ENCODE results near the gene ROR2.

DNA sequence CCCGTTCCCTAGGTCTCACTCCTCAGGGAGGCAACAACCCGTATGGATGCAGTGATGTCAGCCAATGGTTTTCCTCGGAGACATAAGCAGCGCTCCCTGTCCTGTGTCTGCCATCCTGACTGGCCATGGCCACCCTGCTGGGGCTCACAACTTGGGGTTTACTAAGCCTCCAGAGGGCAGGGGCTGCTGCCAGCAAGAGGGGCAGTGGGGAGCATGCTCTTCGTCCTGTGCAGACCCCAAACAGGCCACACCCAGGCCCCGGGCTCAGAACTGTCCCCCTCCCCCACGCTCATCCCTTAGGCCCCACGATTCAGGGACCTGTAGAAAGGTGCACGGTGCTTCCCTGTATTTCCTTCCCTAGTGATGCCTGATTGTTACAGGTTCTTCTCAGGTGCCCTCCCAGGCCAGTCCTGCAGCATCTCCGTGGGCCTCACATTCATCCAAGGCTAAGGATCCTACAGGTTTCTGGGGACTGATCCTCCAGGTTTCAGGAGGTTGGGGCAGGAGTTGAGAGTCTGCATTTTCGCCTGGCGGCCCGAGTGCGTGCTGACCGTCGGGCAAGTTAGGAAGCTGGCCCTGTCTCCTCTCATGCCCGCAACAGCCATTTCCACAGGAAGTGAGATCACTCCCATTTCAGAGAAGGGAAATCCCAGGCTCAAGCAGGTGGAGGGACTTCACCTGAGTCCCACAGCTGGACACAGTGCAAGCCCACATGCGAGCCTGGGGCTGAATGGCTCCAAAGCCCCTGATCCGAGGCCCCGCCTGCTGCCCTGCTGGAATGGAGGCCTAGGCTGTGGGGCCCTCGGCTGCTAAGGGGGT is 217.6 kb downstream of the ROR2 start:
- TF ChIP-seq POLR2AphosphoS5 (IDR thresholded peaks at IDR 0.05; ENCODE audit: low read depth, low read length) (no peak), SIN3A (IDR thresholded peaks at IDR 0.05; ENCODE audit: borderline replicate concordance, insufficient read depth, low read length) (no peak), TAF1 (IDR thresholded peaks at IDR 0.05; ENCODE audit: borderline replicate concordance, insufficient read depth, low read length) (no peak)
- TF ChIP-seq, protein P1, sequence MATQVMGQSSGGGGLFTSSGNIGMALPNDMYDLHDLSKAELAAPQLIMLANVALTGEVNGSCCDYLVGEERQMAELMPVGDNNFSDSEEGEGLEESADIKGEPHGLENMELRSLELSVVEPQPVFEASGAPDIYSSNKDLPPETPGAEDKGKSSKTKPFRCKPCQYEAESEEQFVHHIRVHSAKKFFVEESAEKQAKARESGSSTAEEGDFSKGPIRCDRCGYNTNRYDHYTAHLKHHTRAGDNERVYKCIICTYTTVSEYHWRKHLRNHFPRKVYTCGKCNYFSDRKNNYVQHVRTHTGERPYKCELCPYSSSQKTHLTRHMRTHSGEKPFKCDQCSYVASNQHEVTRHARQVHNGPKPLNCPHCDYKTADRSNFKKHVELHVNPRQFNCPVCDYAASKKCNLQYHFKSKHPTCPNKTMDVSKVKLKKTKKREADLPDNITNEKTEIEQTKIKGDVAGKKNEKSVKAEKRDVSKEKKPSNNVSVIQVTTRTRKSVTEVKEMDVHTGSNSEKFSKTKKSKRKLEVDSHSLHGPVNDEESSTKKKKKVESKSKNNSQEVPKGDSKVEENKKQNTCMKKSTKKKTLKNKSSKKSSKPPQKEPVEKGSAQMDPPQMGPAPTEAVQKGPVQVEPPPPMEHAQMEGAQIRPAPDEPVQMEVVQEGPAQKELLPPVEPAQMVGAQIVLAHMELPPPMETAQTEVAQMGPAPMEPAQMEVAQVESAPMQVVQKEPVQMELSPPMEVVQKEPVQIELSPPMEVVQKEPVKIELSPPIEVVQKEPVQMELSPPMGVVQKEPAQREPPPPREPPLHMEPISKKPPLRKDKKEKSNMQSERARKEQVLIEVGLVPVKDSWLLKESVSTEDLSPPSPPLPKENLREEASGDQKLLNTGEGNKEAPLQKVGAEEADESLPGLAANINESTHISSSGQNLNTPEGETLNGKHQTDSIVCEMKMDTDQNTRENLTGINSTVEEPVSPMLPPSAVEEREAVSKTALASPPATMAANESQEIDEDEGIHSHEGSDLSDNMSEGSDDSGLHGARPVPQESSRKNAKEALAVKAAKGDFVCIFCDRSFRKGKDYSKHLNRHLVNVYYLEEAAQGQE (IDR thresholded peaks at IDR 0.05; ENCODE audit: insufficient read depth in 1 of 2, low read depth in 2 of 2, low read length in 2 of 2) = no peak
